Measurements from ENCODE around the gene ZFAND2B.

Gene ZFAND2B

DNA sequence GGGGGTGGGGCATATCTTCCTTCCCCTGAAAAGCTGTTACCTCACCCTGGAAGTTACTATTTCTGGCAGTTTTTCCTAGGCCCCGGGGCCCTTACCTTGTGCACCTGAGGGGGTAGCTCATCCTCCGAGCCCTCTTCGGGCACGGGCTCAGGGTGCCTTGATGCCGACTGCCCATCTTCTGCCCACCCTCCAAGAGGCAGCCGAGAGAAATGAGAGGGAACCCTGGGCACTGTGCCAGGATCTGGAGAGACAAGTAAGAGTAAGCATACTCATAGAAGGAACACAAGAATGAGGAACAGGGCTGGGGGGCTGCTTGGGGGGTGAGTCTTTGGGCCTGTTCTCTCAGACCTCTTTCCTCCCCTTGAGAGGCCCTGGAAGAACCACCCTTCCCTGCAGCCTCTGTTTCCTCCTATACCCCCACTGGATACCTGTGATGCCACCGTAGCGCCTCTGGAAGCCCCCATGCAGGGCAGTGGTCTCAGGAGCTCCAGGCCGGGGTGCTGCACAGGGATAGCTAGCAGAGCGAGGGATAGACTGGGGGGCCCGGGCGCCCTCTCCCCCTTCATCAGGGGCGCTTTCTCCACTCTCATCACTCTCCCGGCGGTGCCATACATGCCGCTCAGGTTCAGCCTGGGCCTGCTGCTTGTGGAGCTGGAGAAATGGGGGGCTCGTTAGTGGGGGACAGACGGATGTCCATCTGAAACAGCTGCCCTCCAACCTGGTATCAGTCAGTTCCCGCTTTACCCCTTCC lies 14.2 kb downstream of the ZFAND2B start:
- in situ Hi-C loops (cut with MboI; ENCODE audit: low sequenced_read_pairs) = no loop called here

DNA sequence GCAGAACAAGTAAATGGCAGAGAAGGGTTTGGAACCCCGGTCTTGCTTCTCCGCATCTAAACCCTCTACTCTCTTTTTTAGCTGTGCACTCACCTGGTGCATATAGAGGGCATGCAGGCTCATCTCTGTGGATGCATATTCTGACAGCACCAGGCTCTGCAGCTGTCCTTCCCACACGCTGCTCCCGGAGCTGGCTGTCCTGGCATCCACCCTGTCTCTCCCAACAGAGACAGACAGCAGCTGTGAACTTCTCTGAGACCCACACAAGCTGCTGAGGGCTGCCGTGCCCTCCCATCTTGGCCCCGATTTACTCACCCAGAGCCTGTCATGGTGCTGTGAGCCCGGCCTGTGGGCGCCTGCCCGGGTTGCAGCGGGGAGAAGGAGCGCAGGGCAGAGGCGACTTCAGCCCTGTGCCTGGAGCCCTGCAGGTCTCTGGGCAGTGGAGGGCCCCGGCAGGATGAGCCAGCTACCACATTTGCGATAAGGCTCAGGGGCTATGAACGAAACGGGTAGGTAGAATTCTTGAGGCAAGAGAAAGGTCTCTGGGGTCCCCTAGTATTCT lies 15.5 kb downstream of the ZFAND2B start:
- in situ Hi-C loops (cut with MboI; ENCODE audit: low sequenced_read_pairs) = no loop called here

DNA sequence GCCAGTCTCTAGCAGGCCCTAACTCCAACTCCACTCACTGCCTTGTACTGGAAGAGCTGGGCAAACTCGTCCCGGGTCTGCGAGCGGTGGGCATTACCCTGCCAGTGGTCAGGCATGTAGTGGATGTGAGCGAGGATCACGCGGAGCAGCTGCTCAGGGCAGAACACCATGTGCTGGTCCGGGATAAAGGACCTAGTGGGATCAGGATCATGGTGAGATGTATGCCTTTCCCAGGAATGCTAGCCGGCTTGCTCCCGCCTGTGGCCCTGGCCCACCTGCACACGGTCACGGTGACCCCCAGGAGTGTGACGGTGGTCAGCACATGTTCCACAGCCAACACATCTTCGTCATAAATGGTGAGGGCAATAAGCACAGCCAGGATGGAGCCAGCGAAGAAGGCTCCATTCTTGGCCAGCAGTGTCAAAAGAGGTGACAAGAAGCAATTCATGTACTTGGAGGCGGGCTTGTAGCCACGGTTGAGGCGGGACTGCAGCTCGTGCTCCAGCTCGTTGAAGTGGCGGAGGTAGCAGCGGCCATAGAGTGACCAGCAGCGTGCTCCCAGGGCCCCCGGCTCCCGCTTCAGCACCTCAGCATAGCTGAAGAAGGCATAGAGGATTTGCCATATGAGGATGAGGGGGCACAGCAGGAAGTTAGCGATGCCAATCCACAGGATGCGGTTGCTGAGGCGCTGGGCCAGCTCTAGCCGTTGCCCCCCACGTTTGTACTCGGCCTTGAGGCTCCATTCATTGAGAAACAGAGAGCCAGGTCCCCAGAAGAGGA lies 17.4 kb downstream of the ZFAND2B start:
- in situ Hi-C loops (cut with MboI; ENCODE audit: low sequenced_read_pairs) = no loop called here

DNA sequence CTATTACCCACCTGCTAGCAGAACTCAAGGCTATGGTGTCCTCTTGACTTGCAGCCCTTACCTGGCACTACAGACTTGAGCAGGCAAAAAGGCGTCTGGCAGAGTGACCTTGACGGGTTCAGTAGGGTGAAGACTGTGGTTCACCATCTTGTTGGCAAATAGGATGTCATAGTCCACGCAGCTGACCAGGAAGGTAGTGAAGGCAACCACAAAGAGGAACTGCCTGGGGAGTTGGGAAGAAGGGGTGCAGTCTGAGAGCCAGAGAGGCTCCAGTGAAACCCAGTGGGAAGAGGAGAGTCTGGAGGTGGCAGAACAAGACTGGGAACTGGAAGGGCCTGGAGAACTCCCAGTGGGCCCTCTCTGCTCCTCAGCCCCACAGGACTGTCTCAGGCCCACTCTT lies 18.8 kb downstream of the ZFAND2B start:
- in situ Hi-C loops (cut with MboI; ENCODE audit: low sequenced_read_pairs) = no loop called here

DNA sequence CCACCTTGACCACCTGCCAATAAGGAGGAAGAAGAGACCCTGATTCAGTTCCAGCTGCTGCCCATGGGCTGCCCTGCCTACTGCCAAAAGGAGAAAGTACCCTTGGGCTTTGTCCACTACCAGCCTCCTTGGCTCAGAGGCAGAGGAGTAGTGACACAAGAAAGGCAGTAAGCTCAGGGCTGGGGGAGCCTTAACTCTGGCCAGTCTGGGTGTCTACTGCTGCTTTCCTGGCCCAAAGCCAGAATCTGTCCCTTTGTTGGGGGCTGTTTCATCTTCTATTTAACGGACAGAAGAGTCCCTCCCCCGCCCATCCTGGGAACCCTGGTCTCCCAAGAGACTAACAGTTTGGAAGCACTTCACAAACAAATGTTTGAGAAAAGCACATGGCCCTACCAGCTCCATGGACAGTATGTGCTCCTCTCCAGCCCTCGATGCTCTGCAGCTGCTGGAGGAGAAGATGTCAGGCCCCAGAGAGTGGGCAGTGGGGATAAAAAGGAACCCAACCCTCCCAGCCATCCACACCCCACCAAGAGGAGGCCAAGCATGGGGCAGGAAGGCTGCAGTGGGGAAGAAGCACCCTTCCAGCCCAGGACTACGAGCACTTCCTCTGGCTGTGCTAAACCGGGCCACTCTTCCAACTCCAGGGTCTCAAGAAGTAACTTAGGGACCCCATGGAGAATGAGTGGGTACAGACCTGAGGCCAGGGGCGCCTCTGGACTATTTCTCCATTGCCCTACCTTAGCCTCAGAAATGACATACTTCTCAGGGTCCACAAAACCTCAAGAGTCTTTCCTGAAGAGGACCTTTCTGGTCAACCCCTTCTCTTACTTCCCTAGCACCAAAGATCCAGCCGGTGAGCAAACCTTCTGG lies 21.7 kb downstream of the ZFAND2B start:
- in situ Hi-C loops (cut with MboI; ENCODE audit: low sequenced_read_pairs) = no loop called here

DNA sequence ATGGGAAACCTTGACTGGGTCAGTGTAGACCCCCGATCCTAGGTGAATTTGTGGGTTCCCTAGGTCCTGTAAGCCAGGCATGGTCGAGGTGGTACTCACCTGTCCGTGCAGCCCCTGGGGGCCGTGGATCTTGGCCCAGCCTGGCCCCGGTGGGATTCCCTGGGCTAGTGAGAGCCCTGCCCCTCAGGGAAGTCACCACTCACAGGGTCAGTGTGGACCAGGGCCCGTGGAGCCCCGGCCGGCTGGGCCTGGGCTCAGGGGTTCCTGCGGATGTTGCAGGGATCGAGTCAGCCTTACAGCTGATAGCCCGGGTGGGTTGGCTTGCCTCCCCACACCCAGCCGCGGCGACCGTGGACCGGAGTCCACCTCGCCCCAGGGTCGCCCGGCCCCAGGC lies 22.3 kb downstream of the ZFAND2B start:
- in situ Hi-C loops (cut with MboI; ENCODE audit: low sequenced_read_pairs) = no loop called here

DNA sequence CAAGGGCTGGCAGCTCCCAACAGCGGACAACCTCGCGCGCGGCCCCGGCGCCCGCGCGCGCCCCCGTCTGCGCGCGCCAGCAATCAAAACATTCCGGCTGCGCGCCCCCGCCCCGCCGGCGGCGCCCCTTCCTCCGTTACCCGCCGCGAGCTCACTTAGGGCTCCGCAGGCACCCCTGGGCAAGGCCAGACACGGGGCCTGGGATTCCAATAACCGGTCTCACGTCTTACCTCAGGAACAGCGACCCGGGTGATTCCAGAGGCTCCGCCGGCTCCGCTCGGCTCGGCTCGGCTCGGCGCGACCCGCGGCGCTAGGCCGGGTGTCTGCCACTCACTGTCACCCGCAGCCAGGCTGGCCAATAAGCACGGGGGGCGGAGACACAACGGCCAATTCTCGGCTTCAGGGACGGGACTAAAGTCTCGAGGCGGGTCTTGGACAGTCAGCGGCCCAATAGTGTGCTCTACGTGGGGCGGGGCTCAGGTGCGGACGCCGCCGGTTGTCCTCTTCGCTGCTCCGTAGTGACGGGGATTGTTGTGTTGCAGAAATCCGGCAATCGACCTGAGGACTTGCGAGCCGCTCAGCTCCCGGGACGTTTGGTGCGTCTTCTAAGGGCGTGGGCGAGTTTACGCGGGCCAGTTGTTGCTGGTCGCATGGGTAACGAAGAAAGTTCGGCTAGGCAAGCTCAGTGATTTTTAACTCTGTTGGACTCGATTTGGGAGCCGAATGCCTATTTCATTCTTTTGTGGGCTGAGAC lies 22.9 kb downstream of the ZFAND2B start, which contains the start of the genes ANKZF1 and ATG9A:
Gene ANKZF1, plus strand, starts transcription at position 502 of the 754 bp plus-strand sequence. CDS start 452 bp downstream, outside the sequence.
Gene ATG9A, minus strand, starts transcription at position 332 of the 754 bp plus-strand sequence. CDS start 1,612 bp downstream, outside the sequence.
- in situ Hi-C loops (cut with MboI; ENCODE audit: low sequenced_read_pairs) = no loop called here

DNA sequence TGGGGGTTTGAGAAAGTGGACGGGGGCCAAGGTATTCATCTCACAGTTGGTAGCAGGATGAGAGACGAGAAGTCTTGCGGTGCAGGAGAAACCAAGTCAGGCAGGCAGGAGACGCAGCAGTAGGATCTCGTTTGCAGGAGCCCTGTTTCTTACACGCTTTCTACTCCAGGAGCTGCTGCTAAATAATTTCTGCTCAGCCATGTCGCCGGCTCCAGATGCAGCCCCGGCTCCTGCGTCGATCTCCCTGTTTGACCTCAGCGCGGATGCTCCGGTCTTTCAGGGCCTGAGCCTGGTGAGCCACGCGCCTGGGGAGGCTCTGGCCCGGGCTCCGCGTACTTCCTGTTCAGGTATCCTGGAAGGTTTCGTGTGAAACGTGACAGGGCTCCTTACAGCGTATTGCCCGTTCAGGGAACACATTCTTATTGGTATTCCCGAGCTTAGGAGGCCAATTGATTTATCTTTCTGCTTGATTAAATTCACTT lies 23.5 kb downstream of the ZFAND2B start:
- in situ Hi-C loops (cut with MboI; ENCODE audit: low sequenced_read_pairs) = no loop called here

DNA sequence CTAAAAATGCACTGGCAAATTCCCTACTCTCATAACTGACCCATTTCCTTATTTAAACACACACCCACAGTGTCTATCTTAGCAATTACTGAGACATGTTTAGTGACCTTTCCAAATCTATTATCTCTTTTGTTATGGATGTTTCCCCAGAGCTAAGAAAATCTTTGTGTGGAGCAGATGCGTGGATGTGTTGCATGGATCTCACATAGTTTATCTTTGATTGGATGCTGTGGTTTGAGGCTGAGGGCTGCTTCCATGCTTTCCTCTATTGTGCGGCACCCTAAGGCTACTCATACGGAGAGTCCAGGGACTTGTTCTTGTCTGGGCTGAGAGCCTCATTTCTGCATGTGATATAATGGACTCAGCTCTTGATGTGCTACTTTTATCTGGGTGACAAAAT lies 27.7 kb downstream of the ZFAND2B start:
- in situ Hi-C loops (cut with MboI; ENCODE audit: low sequenced_read_pairs) = no loop called here

DNA sequence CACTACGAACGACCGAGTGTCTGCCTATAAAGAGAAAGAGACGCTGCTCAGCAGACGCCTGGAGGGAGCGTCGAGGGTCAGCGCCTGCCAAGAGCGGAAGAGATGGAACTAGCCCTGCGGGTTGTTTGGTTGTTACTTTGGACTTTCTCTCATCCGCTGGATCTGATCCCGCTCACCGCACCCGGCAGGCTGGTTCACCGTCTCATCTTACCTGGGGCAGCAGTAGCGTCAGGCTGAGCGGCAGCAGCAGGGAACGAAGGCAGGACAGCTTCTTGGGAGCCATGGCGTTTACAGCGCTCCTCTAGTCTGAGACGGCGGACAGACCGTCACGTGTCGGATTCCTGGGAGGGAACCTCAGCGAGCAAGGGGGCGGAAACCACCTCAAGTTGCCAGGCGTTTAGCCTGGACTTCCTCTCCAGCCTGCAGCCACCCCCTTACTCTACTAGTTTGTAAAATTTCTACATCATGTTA lies 36.7 kb downstream of the ZFAND2B start:
- in situ Hi-C loops (cut with MboI; ENCODE audit: low sequenced_read_pairs) = no loop called here

DNA sequence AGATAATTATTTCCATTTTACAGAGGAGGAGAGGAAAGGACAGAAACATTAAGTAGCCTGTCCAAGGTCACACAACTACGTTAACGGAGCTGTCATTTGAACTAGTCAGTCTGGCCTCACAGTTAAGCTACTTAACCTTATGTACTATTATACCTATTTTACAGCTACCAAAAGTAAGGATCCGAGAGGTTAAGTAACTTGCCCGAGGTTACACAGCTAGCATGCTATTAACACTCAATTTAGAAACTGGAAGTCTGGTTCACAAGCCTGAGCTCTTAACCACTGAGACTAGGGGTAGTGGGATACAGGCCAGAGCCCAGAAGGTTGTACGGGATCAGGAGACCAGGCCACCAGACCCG lies 38.2 kb downstream of the ZFAND2B start:
- in situ Hi-C loops (cut with MboI; ENCODE audit: low sequenced_read_pairs) = no loop called here

DNA sequence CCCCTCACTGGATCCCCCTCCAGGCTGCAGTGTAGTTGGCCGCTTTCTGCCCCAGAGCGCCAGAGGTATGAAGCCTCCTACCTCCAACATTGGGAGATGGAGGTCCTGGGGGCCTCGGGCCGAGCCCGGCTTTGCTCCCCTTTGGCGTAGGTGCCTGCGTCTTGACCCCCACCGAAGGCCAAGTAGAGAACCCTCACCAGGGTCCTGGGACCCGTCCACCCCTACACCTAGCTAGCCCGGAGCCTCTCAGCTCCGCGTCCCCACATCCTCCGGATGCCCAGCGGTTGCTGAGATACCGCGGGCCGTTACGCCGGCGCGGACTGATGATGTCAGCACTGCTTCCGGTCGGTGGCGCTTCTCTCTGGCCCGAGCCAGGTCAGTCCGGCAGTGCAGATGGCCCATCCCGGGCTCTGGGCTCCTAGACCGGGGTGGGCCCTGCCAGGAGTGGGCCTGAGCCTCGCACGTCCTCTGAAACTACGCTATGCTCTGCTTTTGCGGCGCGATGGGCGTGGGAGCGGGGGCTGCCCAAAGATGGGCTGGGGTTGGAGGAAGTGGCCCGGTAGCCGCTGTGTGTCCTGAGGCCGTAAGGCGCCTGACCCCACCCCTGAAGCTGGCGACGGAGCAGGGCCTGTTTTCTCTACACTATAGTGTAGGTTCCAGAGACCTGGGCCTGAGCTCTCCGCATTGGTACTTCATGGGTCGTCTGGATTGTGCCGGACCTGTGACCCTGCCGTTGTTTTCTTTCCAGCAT lies 38.7 kb downstream of the ZFAND2B start, which contains the start of the genes GLB1L and STK16:
Gene GLB1L, minus strand, starts transcription at position 297 of the 751 bp plus-strand sequence. CDS start 1,871 bp downstream, outside the sequence.
Gene STK16, plus strand, starts transcription at position 332 of the 751 bp plus-strand sequence. CDS start 521 bp downstream, outside the sequence.
- in situ Hi-C loops (cut with MboI; ENCODE audit: low sequenced_read_pairs) = no loop called here

DNA sequence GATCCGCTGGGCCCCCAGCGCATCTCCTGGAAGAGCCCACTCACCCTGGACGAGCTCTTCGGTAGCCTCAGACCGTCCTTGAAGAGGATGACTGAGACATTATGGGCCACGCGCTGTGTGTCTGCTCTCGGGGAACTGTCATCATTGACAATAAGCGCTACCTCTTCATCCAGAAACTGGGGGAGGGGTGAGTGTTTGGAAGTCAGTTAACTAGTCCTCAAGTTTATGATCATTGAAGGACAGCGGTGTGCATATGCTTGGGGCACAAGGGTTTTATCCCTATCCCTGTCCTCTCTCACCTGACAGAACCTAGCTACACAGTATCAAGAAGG lies 39.3 kb downstream of the ZFAND2B start:
- in situ Hi-C loops (cut with MboI; ENCODE audit: low sequenced_read_pairs) = no loop called here

DNA sequence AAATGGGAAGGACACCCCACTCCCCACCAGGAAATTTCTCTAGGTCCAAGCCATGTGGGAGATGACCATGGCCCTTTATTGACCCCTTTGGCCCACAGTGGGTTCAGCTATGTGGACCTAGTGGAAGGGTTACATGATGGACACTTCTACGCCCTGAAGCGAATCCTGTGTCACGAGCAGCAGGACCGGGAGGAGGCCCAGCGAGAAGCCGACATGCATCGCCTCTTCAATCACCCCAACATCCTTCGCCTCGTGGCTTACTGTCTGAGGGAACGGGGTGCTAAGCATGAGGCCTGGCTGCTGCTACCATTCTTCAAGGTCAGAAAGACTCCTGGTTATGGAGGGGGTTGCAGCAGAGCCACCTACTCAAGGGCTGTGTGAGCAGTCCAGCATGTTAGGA lies 40.0 kb downstream of the ZFAND2B start:
- in situ Hi-C loops (cut with MboI; ENCODE audit: low sequenced_read_pairs) = no loop called here

DNA sequence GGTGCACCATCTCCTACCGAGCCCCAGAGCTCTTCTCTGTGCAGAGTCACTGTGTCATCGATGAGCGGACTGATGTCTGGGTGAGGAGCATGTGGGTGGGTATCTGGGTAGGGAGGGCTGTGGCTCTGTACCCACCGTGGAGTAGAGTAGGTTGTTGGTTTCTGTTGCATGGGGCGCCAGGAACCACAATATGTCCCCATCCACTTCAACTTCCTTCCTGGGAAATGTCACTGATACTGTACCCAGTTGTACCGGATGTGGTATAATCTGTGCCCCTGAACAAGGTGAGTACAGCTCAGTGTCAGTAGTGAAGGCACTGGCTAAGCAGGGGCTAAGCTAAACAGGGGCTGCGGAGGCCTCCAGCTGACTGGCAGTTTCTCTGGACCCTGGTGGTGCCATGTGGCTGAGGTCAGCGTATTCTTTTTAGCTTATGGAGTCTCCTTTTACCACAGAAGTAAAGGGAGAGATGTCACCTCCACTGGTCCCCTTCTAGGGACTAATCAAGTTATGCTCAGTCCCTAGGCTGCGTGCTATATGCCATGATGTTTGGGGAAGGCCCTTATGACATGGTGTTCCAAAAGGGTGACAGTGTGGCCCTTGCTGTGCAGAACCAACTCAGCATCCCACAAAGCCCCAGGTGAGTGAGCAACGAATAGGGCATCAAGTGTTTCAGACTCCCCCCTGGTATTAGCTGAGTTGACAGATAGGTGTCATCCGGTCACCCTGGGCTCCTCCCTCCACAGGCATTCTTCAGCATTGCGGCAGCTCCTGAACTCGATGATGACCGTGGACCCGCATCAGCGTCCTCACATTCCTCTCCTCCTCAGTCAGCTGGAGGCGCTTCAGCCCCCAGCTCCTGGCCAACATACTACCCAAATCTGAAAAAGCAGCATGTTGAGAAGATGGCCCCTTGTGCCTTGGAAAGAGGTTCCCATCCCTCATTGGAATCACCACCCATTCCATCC lies 41.4 kb downstream of the ZFAND2B start:
- in situ Hi-C loops (cut with MboI; ENCODE audit: low sequenced_read_pairs) = no loop called here

DNA sequence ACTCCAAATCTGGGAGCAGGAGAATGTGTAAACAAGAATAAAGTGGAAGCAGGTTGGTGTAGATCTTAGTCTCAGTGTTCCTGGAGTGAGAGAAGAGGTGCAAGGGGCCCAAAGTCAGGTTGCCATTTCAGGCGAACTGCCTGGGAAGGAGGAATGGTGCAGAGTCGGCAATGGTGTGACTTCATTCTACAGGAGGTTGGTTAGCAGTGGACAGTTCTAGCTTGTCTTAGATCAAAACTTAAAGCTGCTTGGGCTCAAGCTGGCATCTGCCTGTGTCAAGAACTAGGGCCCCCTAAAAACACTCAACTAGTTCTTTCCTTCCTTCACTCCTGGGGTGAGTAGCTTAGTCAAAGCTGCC lies 42.2 kb downstream of the ZFAND2B start:
- in situ Hi-C loops (cut with MboI; ENCODE audit: low sequenced_read_pairs) = no loop called here

DNA sequence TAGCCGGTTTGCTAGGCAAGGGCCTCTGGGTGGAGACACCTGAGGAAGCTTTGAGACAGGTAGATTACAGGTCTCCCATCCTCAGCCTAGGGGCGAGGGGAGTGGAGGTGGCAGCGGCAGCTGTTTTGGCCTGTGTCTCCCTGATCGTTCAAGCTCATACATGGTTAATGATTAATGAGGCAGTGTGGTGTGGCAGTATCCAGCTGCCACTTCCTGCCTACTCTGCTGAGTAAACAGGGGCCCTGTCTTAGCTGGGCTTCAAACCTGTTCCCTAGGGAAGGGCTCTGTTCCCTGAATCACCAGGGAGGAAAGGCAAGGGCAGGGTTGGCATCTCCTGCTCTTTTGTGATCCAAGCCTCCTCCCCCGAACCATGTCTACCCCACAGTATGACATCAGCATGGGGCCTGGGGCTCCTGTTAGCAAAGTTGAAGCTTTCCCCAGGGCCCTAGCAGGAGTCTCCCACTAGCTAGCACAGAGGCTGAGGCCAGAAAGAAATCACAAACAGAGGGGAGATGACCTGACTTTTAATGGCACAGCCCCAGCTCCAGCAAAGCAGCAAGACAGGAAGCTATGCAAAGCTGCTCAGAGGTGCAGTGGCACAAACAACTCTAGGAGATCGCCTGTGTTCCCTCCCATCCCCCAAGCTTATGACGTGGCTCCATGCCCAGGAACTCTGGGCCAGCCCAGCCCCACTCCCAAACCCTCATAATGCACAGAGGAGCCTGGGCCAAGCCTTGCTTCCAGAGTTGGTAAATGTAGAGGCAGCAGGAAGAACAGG lies 42.8 kb downstream of the ZFAND2B start:
- in situ Hi-C loops (cut with MboI; ENCODE audit: low sequenced_read_pairs) = no loop called here
